ENCODE data around the gene PODXL. TPM values are rescaled to one million over a fixed set of nuclear protein-coding genes. Genes with fewer than 3 reads are reported as not detected.

The PODXL gene
- total and polyA plus RNA-seq, 8 donors = 2.9 to 241 (median 13.8) TPM

- WGBS, 5 donors = 93 to 96% (median 94%) methylated on average over 3 of the region's 3 CpGs
- no peak for TF ChIP-seq CTCF (IDR thresholded peaks at IDR 0.05)
- no peak for DNase-seq
- Histone ChIP-seq H3K4me3 (no peak overlapping the region), H3K9me3 (no peaks in the 10 kb centered on the region), H3K27ac (peak overlapping the region in 2 of 5 donors; percentile 18 to 57), H3K27me3 (no peaks in the 10 kb centered on the region), H3K4me1 (peaks cover 4 to 36% (median 20%) of the 10 kb centered on the region in 4 donors), H3K36me3 (no peaks in the 10 kb centered on the region)
- intact Hi-C loops (cut with DNase I; ENCODE audit: low total_unique reads) = no loop called here
Observed at GRCh38 chr7:131544021-131544420, 12.4 kb downstream of the PODXL start.

DNA sequence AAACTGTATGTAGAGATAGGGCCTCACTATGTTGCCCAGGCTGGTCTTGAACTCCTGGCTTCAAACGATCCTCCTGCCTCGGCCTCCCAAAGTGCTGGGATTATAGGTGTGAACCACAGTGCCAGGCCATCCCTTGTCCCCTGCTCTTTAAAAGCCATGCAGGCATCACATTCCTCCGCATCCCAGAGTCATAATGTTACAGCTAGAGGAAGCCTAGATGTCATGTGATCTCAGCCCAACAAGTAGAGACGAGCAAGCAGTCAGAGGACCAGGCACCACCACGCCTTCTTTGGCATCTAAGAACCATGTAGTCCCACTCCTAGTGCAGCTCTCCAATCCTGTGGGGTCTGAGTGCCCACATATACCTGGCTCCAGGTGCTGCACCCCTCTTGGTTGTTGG, 13.1 kb downstream of the PODXL start:
- intact Hi-C loops (cut with DNase I; ENCODE audit: low total_unique reads) = no loop called here
- Histone ChIP-seq H3K4me1 (peaks cover 4 to 41% (median 20%) of the 10 kb centered on the region in 4 donors), H3K9me3 (no peaks in the 10 kb centered on the region), H3K27ac (peak overlapping the region in 1 of 5 donors; percentile 49), H3K27me3 (no peaks in the 10 kb centered on the region), H3K4me3 (no peak overlapping the region), H3K36me3 (no peaks in the 10 kb centered on the region)
- 86 to 92% (median 87%) methylated on average over 4 to 5 of the region's 5 CpGs for WGBS, 5 donors
- TF ChIP-seq POLR2AphosphoS5 (IDR thresholded peaks at IDR 0.05) (no peak), POLR2A (IDR thresholded peaks at IDR 0.05) (no peak), EP300 (IDR thresholded peaks at IDR 0.05) (no peak), CTCF (IDR thresholded peaks at IDR 0.05) (no peak)
- no peak for DNase-seq

GRCh38 chr7:131540491-131541162, 15.8 kb downstream of the PODXL start:
- H3K27me3 ChIP-seq = no peaks in the 10 kb centered on the region
- peaks cover 4 to 34% (median 16%) of the 10 kb centered on the region in 4 donors for H3K4me1 ChIP-seq
- WGBS, 5 donors = 38 to 53% (median 42%) methylated on average over 18 of the region's 18 CpGs
- H3K4me3 ChIP-seq = no peak overlapping the region
- TF ChIP-seq POLR2A (IDR thresholded peaks at IDR 0.05) = no peak
- no peak for TF ChIP-seq EP300 (IDR thresholded peaks at IDR 0.05)
- peak in 1 of 7 experiments; percentile 18 for TF ChIP-seq CTCF (IDR thresholded peaks at IDR 0.05)
- TF ChIP-seq POLR2AphosphoS5 (IDR thresholded peaks at IDR 0.05) = no peak
- no peaks in the 10 kb centered on the region for H3K9me3 ChIP-seq
- no peaks in the 10 kb centered on the region for H3K36me3 ChIP-seq
- intact Hi-C loops (cut with DNase I; ENCODE audit: low total_unique reads) = no loop called here
- DNase-seq = peak; percentile 55 to 56
- peak overlapping the region; percentile 5 to 60 (median 50) for H3K27ac ChIP-seq

- H3K36me3 ChIP-seq = no peaks in the 10 kb centered on the region
- H3K9me3 ChIP-seq = no peaks in the 10 kb centered on the region
- peak overlapping the region in 2 of 5 donors; percentile 32 to 33 for H3K27ac ChIP-seq
- WGBS, 5 donors = 74 to 91% (median 82%) methylated on average over 7 of the region's 7 CpGs
- no peak for TF ChIP-seq POLR2A (IDR thresholded peaks at IDR 0.05)
- TF ChIP-seq POLR2AphosphoS5 (IDR thresholded peaks at IDR 0.05) = no peak
- no peak for TF ChIP-seq CTCF (IDR thresholded peaks at IDR 0.05)
- TF ChIP-seq EP300 (IDR thresholded peaks at IDR 0.05) = no peak
- DNase-seq = peak in 1 of 2 donors; percentile 13
- intact Hi-C loops (cut with DNase I; ENCODE audit: low total_unique reads) = no loop called here
- peaks cover 4 to 28% (median 16%) of the 10 kb centered on the region in 4 donors for H3K4me1 ChIP-seq
- H3K27me3 ChIP-seq = no peaks in the 10 kb centered on the region
- H3K4me3 ChIP-seq = no peak overlapping the region
Observed at GRCh38 chr7:131538813-131539179, 17.6 kb downstream of the PODXL start.
